Measurements from ENCODE around the gene NFKB1.

The NFKB1 gene

DNA sequence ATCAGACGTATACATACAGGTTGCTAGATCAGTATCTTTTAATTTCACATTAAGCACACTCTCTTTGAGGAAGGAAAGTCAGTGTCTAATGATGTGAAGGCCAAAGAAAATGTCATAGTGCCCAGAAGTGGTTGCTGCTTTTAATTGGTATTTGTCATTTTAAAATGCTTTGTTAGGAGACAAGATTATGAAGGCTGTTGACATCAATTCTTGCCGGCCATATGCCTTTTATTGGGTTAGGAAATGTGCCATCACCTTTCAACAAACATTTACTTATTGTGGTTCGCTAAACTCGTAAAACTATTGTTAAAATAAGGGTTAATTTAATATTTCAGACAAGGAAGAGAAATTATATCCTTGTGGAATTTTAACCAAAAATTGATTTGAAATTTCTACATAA lies 32.2 kb downstream of the NFKB1 start:
- no peak for DNase-seq

DNA sequence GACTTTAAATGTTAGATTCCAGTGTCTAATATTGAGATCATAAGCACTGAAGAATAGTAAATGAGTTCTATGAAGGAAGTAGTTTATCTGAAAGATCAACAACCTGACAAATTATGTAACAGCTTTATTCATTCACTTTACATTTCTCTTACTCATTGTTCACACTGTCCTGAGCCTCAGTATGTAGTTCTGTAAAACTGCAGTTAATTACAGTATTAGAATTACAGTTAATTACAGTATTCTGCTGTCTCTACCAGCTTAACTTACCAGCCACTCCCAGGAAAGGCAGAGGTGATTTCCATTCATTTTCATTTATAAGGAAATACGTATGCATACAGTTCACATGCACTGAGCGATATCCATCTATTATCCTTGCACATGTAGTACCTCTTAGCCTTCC lies 32.7 kb downstream of the NFKB1 start:
- DNase-seq: no peak

DNA sequence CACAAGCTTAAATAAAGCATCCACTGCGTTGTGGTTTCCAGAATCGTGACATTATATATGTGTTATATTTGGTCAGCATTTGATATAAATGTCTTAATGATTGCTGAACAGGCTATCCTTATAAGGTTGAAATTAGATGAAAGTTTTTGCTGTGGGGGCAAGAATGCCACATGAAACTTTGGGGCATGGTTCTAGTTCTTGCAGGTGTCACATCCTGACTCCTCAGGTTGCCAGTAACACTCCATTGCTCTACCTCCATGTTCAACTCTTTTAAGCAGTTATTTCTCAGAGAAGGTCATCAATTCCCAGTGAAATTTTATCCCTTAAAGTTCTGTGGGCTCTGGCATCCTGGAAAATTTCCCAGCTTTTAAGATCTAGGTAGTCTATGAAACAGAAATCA lies 33.7 kb downstream of the NFKB1 start:
- no peak for DNase-seq

DNA sequence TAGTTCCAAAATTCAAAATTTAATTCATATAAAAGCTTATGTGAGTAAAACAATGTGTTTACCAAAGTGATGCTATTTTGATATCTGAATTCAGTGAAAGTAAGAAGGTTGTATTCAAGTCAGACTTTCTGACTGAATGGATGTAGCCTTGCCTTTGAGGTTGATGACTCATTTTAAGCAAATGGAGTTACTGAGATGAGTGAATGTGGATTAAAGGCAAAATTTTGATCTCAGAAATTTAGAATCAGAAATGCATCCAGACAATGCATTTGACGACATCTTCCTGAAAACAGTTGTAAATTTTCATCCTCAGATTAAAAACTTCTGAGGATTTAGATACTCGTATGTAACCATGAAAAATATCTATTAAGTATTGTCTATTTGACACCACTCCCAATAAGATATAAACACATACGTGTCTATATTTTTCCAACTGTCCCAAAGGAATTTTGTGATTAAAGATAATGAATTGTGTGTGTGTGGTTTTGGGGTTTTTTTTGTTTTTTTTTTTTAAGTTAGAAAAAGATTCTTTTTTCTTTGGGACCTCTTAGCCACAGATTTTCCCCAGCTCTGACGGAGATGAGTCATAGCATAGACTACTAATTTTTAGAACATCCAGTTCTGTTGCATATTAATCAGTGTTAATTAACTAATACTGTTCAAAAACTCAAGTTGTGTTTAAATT lies 34.4 kb downstream of the NFKB1 start:
- DNase-seq: no peak

DNA sequence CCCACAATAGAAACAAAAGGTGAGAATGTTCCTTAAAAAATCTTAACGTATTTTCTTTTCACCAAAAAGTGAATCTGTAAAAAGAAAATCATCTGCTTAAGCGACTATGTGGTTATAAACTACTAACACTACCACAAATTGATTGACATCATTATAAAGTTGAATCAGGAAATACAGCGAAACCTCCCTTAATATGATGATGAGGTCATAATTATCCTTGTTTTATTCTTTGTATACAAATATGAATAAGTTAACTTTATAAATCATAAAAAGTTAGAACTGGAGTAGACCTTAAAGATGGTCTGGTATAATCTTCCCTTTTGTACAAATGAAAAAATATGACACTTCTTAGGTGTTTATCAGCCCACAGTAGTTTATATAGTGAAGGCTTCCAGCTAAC lies 35.6 kb downstream of the NFKB1 start:
- DNase-seq: no peak

DNA sequence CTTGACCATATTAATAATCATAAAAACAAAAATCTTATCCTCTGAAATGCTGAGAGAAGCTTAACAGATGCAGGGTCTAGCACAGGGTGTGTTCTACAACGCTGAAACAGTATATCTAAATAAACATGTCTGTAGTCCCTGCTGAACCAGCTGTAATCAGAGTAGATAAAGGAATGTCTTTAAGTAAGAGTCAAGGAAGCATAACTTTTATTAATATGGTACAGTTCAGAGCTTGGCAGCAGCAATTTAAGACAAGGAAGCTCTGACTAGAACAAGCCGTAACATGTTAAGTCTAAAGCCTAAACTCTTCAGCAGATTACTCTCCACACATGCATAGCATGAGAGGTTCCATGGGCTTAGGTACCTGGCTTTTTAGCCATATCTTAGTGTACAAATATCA lies 36.1 kb downstream of the NFKB1 start:
- DNase-seq: no peak

DNA sequence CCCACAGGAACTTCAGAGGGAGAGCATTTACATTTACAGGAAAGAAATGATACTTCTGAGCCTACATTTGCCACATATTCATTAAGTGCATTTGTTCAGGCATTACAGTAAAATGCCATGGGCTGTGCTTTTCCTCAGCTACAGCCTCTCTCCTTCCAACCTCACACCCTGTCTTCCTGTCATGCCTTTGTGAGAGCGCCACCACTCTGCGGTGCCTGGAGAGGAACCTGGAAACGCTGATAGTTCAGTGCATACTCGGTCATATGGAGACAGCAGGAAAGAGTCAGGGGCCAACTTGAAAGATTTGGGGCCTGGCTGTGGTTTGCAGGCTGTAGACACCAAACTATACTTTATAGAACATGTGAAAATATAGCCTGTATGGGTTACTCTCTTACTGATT lies 40.5 kb downstream of the NFKB1 start:
- DNase-seq: no peak

DNA sequence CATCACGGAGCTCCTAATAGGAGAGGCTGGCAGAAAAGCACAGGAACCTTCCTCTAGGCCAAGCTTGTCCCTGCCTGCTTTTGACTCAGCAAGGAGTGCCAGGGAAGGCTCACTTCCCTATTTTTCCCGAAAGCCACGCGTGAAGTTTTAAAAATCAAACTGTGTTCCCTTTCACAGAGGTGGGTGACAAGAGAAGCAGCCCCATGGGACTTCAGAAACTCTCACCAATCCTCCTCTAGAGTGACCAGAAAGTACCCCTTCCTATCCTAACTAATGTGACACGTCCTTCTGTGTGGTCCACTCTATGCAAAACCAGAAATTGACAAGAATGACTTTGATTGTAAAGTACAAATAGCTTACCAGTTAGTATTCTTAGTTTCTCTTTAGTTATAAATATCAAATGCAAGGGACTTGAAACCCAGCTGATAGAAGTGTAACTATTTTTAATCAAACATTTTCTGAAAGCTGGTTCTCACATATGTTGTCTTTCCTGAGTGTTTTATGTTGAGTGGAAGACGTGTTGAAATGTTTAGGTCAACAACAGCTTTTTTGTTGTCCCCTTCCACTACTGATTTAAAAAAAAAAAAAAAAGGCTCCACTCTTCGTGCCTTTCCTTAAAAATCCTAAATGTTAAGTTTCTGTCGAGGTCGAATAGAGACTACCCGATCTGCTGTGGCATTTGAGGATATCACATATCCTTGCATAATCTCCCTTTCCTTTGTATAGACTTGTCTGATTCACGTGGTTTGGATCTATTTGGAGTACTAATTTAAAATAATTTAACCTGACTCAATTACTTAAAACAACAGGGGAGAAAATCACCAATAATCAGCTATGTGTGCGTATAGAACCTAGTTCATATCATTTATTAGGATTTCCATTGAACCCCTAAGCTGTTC lies 42.1 kb downstream of the NFKB1 start:
- no peak for DNase-seq

DNA sequence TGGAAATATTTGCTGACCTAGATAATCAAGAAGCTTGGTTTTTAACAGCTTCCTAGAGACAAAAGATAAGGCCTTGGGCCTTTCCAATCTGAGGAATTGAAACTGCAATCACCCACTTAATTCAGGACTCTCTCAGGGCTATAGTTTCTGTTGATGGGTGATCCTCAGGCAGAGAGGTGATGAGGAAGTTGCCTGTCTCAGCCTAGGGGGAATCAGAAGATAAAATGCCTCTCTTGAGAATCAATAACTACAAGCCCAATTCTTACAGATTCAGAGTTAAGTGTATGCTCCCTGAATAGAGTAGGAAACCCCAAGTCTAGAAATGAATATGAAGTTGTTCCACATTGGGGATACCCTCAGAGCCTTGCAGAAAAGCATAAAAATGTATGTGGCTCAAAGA lies 45.5 kb downstream of the NFKB1 start:
- no peak for DNase-seq

DNA sequence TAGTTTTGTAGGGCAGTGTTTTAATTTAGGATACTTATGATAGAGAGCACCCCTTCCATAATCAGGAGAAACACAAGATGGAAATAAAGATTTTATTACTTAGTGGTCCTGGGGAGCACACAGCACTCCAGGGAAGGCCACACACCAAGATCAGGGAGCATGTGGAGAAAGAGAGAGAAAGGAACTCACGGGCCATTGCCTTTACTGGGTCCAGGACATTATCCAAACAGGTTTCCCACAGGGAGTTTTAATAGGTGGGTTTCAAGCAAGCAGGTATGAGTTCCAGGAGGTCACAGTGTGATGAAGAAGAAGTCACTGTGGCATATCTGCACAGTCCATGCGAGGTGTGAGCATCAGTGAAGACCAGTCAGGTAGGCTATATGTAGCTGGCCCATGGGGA lies 46.8 kb downstream of the NFKB1 start:
- DNase-seq: no peak

DNA sequence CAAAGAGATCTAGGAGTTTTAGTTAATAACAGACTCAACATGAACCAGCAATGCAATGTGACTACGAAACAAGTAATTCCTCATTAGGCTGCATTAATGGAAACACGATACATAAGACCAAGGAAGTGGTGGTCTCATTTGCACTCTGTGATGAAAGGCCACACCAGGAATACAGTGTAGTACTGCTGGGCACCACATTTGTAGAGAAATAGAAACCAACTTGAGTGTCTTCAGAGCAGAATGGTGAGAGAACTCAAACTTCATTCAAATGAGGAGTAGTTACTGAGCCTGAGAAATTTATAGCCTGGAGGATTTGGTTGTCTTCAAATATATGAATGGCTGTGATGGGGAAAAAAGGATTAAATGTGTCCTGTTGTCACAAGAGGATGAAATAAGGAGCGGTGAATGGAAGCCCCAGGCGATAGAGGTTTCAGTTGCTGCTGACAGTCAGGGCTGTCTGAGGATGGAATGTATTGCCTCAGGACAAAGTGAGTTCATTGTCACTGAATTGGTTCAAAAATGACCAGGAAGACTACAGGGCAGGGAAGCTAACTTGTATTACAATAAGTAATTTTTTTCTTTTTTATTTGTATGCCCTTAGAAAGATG lies 50.9 kb downstream of the NFKB1 start:
- no peak for DNase-seq

DNA sequence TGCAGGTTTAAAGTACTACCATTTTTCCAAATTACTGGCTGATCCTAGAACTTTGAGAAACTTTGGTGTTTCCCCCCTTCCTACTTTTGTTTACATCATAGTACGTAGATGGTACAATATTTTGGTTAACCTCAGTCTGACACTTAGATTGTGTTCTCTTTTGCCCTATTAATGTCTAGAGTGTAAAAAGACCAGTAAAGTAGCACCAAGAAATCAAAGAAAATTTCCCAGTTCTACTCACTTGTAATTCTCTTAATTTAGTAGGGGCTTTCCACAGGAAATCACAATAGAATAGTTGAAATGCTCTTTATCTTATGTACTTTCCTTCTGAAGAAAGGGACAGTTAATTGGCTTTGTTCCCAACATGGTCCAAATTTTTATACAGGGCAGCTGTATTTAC lies 51.6 kb downstream of the NFKB1 start:
- no peak for DNase-seq

DNA sequence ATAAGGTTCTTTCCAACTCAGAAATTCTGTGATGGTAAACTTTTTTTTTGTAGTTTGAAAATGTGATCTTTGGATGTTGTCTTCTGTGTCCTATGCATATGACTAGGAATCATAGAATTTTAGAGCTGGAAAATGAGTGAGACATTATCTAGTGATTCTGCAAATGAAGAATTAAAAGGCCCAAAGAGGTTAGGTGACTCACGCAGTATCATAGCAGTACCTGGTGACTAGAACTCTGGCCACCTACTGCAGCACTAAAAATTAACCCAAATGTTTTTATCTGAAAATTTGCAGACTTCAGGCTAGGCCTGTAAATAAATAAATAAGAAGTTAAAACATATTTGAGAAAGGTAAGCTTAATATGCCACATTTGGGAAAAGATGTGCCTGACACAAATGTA lies 52.8 kb downstream of the NFKB1 start:
- no peak for DNase-seq

DNA sequence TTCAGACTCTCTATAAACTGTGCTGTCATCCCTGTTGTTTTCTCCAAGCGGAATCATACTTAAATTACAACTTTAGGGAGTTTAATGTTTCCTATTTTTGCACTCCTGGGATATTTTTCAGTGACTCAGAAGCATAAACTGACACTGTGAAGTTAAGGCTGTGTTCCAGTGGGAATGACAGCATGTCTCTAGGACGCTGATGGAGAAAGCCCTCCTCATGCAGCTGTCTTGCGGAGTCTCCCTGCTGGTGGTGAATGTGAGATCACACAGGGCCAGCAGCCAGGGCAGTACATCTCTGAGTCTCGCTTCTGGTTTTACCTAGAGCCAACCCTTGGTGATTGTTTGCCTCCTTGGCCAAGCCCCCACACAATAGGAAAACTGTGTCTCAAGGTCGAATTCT lies 53.3 kb downstream of the NFKB1 start:
- DNase-seq: no peak

DNA sequence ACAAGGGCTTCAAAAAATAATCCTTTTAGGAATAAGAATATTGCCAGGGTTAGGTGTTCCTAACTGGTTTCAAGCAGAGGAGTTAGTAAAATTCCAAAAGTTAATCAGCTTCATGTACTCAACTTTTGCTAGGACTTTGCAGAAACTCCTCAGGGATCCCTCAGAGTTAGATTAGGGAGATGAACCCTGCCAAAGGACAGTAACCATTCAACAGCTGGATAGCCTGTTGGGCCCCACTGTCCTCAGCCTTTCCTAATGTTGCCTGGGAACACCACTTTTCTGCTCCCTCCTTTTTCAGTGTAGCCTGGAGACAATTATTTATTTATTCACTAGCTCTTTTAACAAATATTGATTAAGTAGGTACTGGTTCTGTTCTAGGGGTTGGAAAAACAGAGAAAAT lies 53.8 kb downstream of the NFKB1 start:
- no peak for DNase-seq

DNA sequence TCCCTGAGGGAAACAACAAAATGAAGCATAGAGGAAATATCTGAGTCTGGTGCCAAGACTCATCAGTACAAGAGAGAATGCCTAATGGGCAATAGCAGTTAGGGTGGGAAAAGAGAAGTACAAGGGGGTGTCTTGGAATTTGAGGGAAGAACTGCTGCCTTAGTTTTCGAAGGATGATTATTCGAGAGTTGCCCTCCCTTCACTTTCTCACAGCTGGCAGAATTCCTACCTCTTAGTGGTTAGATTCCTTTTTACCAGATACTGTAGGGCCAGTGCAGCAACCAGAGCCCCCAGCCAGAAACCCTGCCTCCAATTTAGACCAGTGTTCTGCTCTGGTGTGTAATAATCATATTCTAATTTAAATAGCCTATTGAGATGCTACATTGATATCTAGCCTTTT lies 56.5 kb downstream of the NFKB1 start:
- no peak for DNase-seq

DNA sequence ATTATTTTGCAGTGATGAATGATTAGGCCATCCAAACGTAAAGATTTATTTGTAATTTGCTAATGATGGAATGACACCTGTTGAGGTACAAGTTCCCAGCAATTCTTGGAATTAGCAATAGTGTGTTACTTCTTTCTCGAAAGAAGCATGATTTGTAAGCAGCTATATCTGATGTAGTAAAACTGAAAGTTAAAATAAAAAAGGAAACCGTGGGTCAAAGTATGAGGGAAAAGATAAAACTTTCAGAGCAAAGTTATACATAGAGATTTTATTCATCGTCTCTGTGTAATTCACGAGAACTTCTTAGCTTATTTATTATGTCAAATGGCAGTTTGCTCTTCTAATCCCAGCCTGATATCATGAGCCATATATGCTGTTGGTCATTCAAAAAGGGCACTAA lies 59.0 kb downstream of the NFKB1 start:
- no peak for DNase-seq

DNA sequence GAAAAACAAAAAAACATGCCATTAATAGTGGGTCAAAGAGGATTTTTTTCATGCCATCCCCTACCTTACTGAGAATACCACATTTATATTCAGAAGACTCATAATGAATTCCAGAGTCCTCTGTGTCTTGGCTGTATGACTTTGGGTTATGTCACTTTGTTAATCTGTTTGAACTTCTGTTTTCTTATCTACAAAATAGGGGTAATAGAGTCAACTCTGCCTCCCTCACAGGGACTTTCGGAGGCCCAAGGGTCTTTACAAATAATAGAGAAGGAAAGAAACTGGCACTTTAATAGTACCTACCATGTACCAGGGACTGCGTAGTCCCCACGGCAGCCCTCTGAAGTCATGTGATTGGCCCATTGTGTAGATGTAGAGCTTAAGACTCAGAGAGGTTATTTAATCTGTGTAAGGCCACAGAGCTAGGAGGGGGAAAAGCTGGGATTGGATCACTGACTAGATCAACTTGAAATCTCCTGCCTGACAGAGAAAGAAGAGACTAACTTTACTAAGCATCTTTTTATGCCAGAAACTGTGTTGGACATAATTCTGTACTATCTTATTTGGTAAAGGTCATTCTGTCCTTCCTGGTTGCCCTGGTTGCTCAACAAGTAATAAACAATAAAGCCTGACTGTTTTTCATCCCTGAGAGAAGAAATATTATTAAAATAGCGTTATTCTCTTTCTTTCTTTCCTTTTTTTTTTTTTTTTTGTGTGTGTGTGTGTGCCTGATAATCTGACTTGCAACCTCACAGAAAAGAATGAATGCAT lies 59.6 kb downstream of the NFKB1 start:
- no peak for DNase-seq

DNA sequence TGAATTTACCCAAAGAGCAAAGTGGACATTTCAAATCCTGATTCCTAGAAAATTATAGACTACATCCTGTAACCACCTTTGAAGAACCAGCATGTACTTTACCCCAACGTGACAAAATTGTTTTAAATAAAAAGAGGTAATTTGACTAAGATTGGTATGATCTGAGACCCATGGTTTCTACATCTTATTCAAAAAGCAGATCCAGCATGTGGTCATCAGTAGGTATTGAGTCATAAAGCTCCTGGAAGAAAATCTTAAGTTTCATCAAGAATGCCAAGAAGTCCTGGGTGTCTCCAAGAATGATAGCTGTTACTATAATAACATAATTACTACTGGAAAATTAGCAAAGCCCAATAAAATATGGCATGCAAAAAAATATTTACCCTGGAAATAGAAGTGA lies 61.8 kb downstream of the NFKB1 start:
- DNase-seq: no peak

DNA sequence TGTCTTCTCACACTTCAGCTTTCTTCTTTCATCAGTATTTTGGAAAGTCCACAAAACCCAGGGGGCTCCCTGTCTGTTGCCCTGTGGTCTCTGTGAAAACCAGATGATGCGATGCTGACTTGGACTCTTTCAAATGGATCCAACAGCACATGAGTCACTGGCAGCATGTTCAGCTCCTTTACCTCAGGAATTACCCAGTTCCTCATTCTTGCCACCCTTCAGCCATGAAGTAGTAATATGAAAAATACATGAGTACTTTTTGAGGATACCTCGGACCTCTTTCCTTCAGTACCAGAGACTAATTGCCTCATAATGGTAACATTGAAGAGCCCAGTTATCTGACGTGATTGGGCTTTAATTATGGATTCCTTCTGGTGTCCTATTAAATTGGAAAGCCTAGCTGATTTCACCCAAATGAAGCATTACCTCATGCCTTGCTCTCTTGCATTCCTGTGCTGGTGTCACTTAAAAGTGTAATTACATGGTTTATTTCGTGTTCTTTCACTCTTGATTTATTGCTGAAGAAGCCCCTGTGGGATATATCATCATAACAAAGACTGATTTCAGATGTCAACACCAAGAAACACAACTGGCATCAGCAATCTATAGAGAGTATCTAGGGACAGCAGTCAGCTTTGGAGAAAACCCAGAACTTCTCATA lies 63.4 kb downstream of the NFKB1 start:
- DNase-seq: no peak

DNA sequence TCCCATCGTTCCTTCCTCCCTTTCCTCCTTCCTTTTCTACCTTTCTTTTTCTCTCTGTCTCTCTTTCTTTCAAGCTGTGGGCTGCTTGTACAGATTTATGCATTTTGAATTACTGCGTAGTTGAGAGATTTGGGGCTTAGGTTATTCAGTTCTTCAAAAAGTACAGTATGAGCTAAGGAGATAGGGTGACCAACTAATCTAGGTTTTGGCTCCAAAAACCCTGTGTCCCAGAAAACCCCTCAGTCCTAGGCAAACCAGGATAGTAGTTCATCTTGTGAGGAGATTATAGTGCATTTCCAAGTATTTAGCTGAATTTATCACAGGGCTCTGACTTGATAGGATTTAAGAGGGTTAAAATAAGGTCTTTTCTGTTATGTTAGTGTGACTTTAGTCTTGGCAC lies 64.5 kb downstream of the NFKB1 start:
- no peak for DNase-seq

DNA sequence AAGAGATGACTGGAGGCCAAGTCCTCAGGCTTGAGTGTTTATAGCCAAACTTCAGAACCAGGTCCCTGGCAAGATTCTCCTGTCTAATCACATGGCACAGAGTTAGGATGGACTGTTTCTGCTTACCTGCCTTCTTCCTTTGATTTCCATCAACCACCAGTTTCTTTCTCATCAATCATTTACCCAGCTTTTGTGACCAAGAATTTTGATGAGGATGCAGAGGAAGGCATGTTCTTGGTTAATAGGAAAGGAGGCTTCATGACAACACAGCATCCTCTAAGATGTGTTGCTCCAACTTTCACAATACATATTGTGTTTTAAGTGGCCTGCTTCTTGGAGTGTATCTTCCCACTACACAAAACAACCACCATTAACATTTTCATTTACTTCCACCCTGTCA lies 65.3 kb downstream of the NFKB1 start:
- DNase-seq: no peak

DNA sequence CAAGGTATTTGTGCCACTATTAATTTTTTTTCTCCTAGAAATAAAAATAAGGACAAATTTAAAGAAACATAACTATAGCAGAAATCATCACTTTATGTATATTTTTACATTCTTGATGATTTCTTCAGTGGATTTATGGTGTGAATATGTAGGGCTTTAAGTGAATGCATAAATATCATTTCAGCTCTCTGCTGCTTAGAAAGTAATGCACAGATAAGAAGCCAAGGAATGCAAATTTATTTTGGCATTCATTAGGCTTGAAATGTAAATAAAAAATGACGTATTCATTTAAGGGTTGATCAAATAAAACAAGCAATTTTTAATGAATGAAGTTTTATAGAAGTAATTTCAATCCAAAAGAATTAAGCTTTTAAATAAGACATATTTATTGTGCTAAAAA lies 66.3 kb downstream of the NFKB1 start:
- no peak for DNase-seq

Measured in activated T-cell treated with anti-CD3 and anti-CD28 coated beads for 4 hours (primary cell).